Activated naive CD4-positive, alpha-beta T cell treated with anti-CD3 and anti-CD28 coated beads, Interleukin-2, amount 50 U/mL, for 24 hours (primary cell): ENCODE measurements around the gene RAB44.
A peak's percentile ranks its signal among the peaks of the same experiment; 100 is the strongest.

Source experiments
- H3K27ac Mint-ChIP-seq: one replicate; pipeline ENCODE4 v1.8.0; 2021; ENCODE audit warnings: mild to moderate bottlenecking, mixed read lengths
- H3K27me3 Mint-ChIP-seq: one replicate; pipeline ENCODE4 v1.8.0; 2021; ENCODE audit warnings: mixed read lengths
- H3K36me3 Mint-ChIP-seq: one replicate; pipeline ENCODE4 v1.8.0; 2021; ENCODE audit warnings: mixed read lengths
- H3K4me1 Mint-ChIP-seq: one replicate; pipeline ENCODE4 v1.8.0; 2021; ENCODE audit warnings: mixed read lengths
- H3K4me3 Mint-ChIP-seq: one replicate; pipeline ENCODE4 v1.8.0; 2021; ENCODE audit warnings: mild to moderate bottlenecking, mixed read lengths
- H3K9me3 Mint-ChIP-seq: one replicate; pipeline ENCODE4 v1.8.0; 2021; ENCODE audit warnings: mixed read lengths

RAB44 gene

GRCh38 chr6:36724514-36725390, 27.1 kb downstream of the RAB44 start:
- Mint-ChIP-seq H3K36me3 (no peaks in the 10 kb centered on the region), H3K4me1 (peaks cover 8% of the 10 kb centered on the region)

GRCh38 chr6:36725581-36725980, 28.0 kb downstream of the RAB44 start:
- no peaks in the 10 kb centered on the region for H3K9me3 Mint-ChIP-seq
- peaks cover 8% of the 10 kb centered on the region for H3K4me1 Mint-ChIP-seq
- H3K36me3 Mint-ChIP-seq: no peaks in the 10 kb centered on the region
- no peak overlapping the region for H3K4me3 Mint-ChIP-seq
- H3K27me3 Mint-ChIP-seq: no peaks in the 10 kb centered on the region
- H3K27ac Mint-ChIP-seq: no peak overlapping the region

More at GRCh38 chr6:36724514-36725390, 27.1 kb downstream of the RAB44 start:
- H3K9me3 Mint-ChIP-seq: no peaks in the 10 kb centered on the region
- H3K4me3 Mint-ChIP-seq: no peak overlapping the region
- no peak overlapping the region for H3K27ac Mint-ChIP-seq
- no peaks in the 10 kb centered on the region for H3K27me3 Mint-ChIP-seq

- Mint-ChIP-seq H3K4me1 (peaks cover 8% of the 10 kb centered on the region), H3K36me3 (no peaks in the 10 kb centered on the region), H3K27ac (no peak overlapping the region), H3K27me3 (no peaks in the 10 kb centered on the region), H3K4me3 (no peak overlapping the region), H3K9me3 (no peaks in the 10 kb centered on the region)
These were observed 29.9 kb downstream of the RAB44 start for GRCh38 chr6:36727505-36728021.

- Mint-ChIP-seq H3K4me1 (peaks cover 8% of the 10 kb centered on the region), H3K27ac (no peak overlapping the region), H3K27me3 (no peaks in the 10 kb centered on the region), H3K9me3 (no peaks in the 10 kb centered on the region), H3K36me3 (no peaks in the 10 kb centered on the region), H3K4me3 (no peak overlapping the region)
These were observed 30.9 kb downstream of the RAB44 start for GRCh38 chr6:36728289-36729160.

- Mint-ChIP-seq H3K27ac (no peak overlapping the region), H3K36me3 (no peaks in the 10 kb centered on the region), H3K4me1 (peaks cover 8% of the 10 kb centered on the region), H3K9me3 (no peaks in the 10 kb centered on the region), H3K27me3 (no peaks in the 10 kb centered on the region), H3K4me3 (no peak overlapping the region)
These were observed 31.5 kb downstream of the RAB44 start for GRCh38 chr6:36729161-36729524.

- Mint-ChIP-seq H3K4me3 (no peak overlapping the region), H3K36me3 (no peaks in the 10 kb centered on the region), H3K27me3 (no peaks in the 10 kb centered on the region), H3K9me3 (no peaks in the 10 kb centered on the region), H3K4me1 (peaks cover 14% of the 10 kb centered on the region), H3K27ac (no peak overlapping the region)
These were observed 33.1 kb downstream of the RAB44 start for GRCh38 chr6:36730424-36731380.

- no peaks in the 10 kb centered on the region for H3K27me3 Mint-ChIP-seq
- H3K36me3 Mint-ChIP-seq: no peaks in the 10 kb centered on the region
- H3K4me1 Mint-ChIP-seq: peaks cover 14% of the 10 kb centered on the region
- no peaks in the 10 kb centered on the region for H3K9me3 Mint-ChIP-seq
- H3K4me3 Mint-ChIP-seq: no peak overlapping the region
- H3K27ac Mint-ChIP-seq: no peak overlapping the region
These were observed 34.1 kb downstream of the RAB44 start for GRCh38 chr6:36731622-36732310.

GRCh38 chr6:36733300-36733699, 35.7 kb downstream of the RAB44 start:
- peaks cover 7% of the 10 kb centered on the region for H3K4me1 Mint-ChIP-seq
- H3K27ac Mint-ChIP-seq: no peak overlapping the region
- H3K36me3 Mint-ChIP-seq: no peaks in the 10 kb centered on the region
- H3K9me3 Mint-ChIP-seq: no peaks in the 10 kb centered on the region
- no peaks in the 10 kb centered on the region for H3K27me3 Mint-ChIP-seq
- no peak overlapping the region for H3K4me3 Mint-ChIP-seq

GRCh38 chr6:36734486-36735060, 36.9 kb downstream of the RAB44 start:
- Mint-ChIP-seq H3K36me3 (no peaks in the 10 kb centered on the region), H3K4me1 (peaks cover 7% of the 10 kb centered on the region), H3K27ac (peak overlapping the region; percentile 6), H3K9me3 (no peaks in the 10 kb centered on the region), H3K27me3 (no peaks in the 10 kb centered on the region), H3K4me3 (peak overlapping the region; percentile 13)

GRCh38 chr6:36735110-36736071, 37.8 kb downstream of the RAB44 start:
- Mint-ChIP-seq H3K27me3 (no peaks in the 10 kb centered on the region), H3K36me3 (no peaks in the 10 kb centered on the region), H3K27ac (peak overlapping the region; percentile 6), H3K4me1 (peaks cover 7% of the 10 kb centered on the region), H3K4me3 (peak overlapping the region; percentile 13), H3K9me3 (no peaks in the 10 kb centered on the region)

- Mint-ChIP-seq H3K4me1 (peaks cover 7% of the 10 kb centered on the region), H3K4me3 (no peak overlapping the region), H3K27ac (no peak overlapping the region), H3K9me3 (no peaks in the 10 kb centered on the region), H3K27me3 (no peaks in the 10 kb centered on the region), H3K36me3 (no peaks in the 10 kb centered on the region)
These were observed 39.6 kb downstream of the RAB44 start for GRCh38 chr6:36737043-36737785.

GRCh38 chr6:36738108-36738507, 40.5 kb downstream of the RAB44 start:
- Mint-ChIP-seq H3K9me3 (no peaks in the 10 kb centered on the region), H3K27me3 (no peaks in the 10 kb centered on the region), H3K4me1 (peaks cover 7% of the 10 kb centered on the region), H3K27ac (no peak overlapping the region), H3K4me3 (no peak overlapping the region), H3K36me3 (no peaks in the 10 kb centered on the region)
